Measurements from ENCODE around the gene MASP1. TPM values are rescaled to one million over a fixed set of nuclear protein-coding genes. Genes with fewer than 3 reads are reported as not detected.
A peak's percentile ranks its signal among the peaks of the same experiment; 100 is the strongest.

Gene MASP1
- total and polyA plus RNA-seq, 2 donors (not counting 1 experiment from before 2014, with no cell fraction given) = 145 to 328 TPM

DNA sequence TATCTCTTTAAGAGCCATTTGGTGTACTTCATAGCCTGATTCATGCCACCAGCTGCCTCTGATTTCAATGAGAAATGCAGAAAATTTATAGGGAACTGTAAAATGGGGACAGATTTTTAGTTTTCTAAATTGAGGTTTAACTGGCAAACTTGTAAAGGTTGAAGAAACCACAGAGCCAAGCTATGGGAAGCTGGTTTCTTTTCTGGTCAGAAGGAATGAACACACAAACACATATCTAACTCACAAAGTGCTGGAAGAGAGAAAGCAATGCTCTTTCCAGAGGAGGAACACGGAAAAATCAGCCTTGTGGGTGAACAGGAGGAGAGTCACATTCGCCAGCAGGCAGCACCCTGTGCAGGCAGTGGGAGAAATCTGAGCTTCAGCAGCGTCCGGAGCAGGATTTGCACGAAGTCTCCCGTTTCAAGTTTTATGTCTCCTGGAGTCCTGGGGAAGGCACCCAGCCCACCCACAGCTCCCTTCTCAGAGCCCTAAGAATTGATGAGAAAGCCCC lies 481 bp downstream of the MASP1 start:
- peak overlapping the region; percentile 80 for H3K27ac ChIP-seq (ENCODE audit: insufficient read depth, low read length)
- DNase-seq (ENCODE audit: low read depth in 2 of 2) = peak; percentile 40 to 50
- TF ChIP-seq EZH2 (IDR thresholded peaks at IDR 0.05; ENCODE audit: low read length, missing control alignments) (no peak), CTCF (conservative IDR thresholded peaks at IDR 0.05 in 1 of 2, IDR thresholded peaks at IDR 0.05 in 1 of 2; ENCODE audit: low read depth in 1 of 2, low read length in 2 of 2) (no peak)
- peak overlapping the region; percentile 50 for H3K9ac ChIP-seq (ENCODE audit: insufficient read depth, low read length)
- peaks cover 24% of the 10 kb centered on the region for H3K4me1 ChIP-seq (ENCODE audit: control insufficient read depth, extremely low read depth, insufficient read depth, low read length)
- H3K4me2 ChIP-seq (ENCODE audit: extremely low read depth, insufficient read depth, low read length) = peak overlapping the region; percentile 93
- peaks cover 20% of the 10 kb centered on the region for H3K79me2 ChIP-seq (ENCODE audit: control insufficient read depth, insufficient read depth, low read length)
- no peaks in the 10 kb centered on the region for H3K36me3 ChIP-seq (ENCODE audit: control insufficient read depth, insufficient read depth, low read length)
- no peaks in the 10 kb centered on the region for H3K9me3 ChIP-seq (ENCODE audit: control insufficient read depth, insufficient read depth, low read depth, low read length)
- no peaks in the 10 kb centered on the region for H3K27me3 ChIP-seq (ENCODE audit: control insufficient read depth, insufficient read depth, low read length)
- H4K20me1 ChIP-seq (ENCODE audit: control insufficient read depth, extremely low read depth, insufficient read depth, low read length) = no peaks in the 10 kb centered on the region
- peak overlapping the region; percentile 62 for H2AFZ ChIP-seq (ENCODE audit: low read length)
- peak overlapping the region; percentile 26 to 74 (median 56) for H3K4me3 ChIP-seq (replicated peaks in 1 of 4; ENCODE audit: control extremely low read depth in 1 of 4, insufficient read depth in 1 of 4, low read depth in 3 of 4, low read length in 4 of 4)

DNA sequence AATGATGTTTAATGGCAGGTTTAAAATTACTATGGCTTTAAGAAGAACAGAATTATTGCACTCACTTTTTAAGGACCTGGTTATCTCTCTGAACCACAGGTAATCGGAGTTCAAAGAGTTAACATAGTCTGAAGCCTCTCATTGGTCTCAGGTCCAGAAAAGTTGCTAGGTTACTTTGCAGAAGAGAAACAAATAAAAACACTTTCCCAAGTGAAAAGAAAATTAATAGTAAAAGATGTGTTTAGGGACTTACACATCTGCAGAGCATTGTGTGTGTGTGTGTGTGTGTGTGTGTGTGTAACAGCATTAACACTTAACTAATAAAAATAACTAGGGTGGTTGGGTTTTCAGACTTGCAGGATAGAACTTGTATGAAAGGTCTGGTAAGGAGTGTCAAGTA lies 1.0 kb downstream of the MASP1 start:
- Histone ChIP-seq H3K27ac (ENCODE audit: insufficient read depth, low read length) (peak overlapping the region; percentile 80), H3K9ac (ENCODE audit: insufficient read depth, low read length) (peak overlapping the region; percentile 50), H3K4me3 (replicated peaks in 1 of 4; ENCODE audit: control extremely low read depth in 1 of 4, insufficient read depth in 1 of 4, low read depth in 3 of 4, low read length in 4 of 4) (peak overlapping the region in 3 of 4 experiments; percentile 55 to 74 (median 57)), H3K9me3 (ENCODE audit: control insufficient read depth, insufficient read depth, low read depth, low read length) (no peaks in the 10 kb centered on the region), H3K4me2 (ENCODE audit: extremely low read depth, insufficient read depth, low read length) (peak overlapping the region; percentile 93), H3K4me1 (ENCODE audit: control insufficient read depth, extremely low read depth, insufficient read depth, low read length) (peaks cover 24% of the 10 kb centered on the region), H3K79me2 (ENCODE audit: control insufficient read depth, insufficient read depth, low read length) (peaks cover 20% of the 10 kb centered on the region), H3K27me3 (ENCODE audit: control insufficient read depth, insufficient read depth, low read length) (no peaks in the 10 kb centered on the region), H2AFZ (ENCODE audit: low read length) (no peak overlapping the region), H3K36me3 (ENCODE audit: control insufficient read depth, insufficient read depth, low read length) (no peaks in the 10 kb centered on the region), H4K20me1 (ENCODE audit: control insufficient read depth, extremely low read depth, insufficient read depth, low read length) (no peaks in the 10 kb centered on the region)
- DNase-seq (ENCODE audit: low read depth in 2 of 2) = no peak
- no peak for TF ChIP-seq CTCF (conservative IDR thresholded peaks at IDR 0.05 in 1 of 2, IDR thresholded peaks at IDR 0.05 in 1 of 2; ENCODE audit: low read depth in 1 of 2, low read length in 2 of 2)
- no peak for TF ChIP-seq EZH2 (IDR thresholded peaks at IDR 0.05; ENCODE audit: low read length, missing control alignments)

DNA sequence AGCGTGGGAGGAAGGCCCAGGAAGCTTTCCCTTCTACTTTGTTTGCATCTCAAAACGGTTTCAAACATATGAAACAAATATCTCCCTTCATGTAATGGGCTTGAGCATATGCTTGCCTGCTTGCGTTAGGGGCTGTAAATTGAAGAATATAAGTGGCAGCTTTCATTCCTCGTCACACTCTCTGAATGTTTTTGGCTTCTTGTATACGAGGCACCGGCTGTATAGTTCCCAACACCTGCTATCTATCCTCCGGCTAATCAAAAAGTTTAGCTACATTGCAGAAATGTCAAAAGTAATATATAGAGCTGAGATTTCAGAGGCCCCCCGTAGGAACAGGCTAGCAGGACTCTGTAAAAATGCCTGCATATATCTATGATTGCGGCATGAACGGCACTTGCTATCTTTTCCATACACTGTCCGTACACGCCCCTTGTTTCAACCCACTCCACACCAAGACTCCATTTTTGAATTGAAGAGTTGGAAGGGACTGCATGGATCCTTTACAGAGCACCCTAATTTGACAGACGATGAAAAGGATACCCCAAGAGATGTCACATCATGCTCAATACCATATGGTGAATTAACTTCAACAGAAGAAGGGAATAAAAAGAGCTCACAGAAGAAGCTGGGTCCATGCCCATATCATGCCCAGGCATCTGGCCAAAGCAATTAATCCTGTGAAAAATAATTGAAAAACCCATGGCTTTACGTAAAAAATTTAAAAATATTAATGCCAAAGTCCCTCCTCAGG lies 2.5 kb downstream of the MASP1 start:
- peak overlapping the region; percentile 7 for H2AFZ ChIP-seq (ENCODE audit: low read length)
- peaks cover 3% of the 10 kb centered on the region for H3K36me3 ChIP-seq (ENCODE audit: control insufficient read depth, insufficient read depth, low read length)
- peak overlapping the region; percentile 93 for H3K4me2 ChIP-seq (ENCODE audit: extremely low read depth, insufficient read depth, low read length)
- peak overlapping the region in 1 of 4 experiments; percentile 74 for H3K4me3 ChIP-seq (replicated peaks in 1 of 4; ENCODE audit: control extremely low read depth in 1 of 4, insufficient read depth in 1 of 4, low read depth in 3 of 4, low read length in 4 of 4)
- no peaks in the 10 kb centered on the region for H3K9me3 ChIP-seq (ENCODE audit: control insufficient read depth, insufficient read depth, low read depth, low read length)
- no peaks in the 10 kb centered on the region for H3K27me3 ChIP-seq (ENCODE audit: control insufficient read depth, insufficient read depth, low read length)
- H3K9ac ChIP-seq (ENCODE audit: insufficient read depth, low read length) = no peak overlapping the region
- H3K4me1 ChIP-seq (ENCODE audit: control insufficient read depth, extremely low read depth, insufficient read depth, low read length) = peaks cover 21% of the 10 kb centered on the region
- no peaks in the 10 kb centered on the region for H4K20me1 ChIP-seq (ENCODE audit: control insufficient read depth, extremely low read depth, insufficient read depth, low read length)
- TF ChIP-seq EZH2 (IDR thresholded peaks at IDR 0.05; ENCODE audit: low read length, missing control alignments) (no peak), CTCF (conservative IDR thresholded peaks at IDR 0.05 in 1 of 2, IDR thresholded peaks at IDR 0.05 in 1 of 2; ENCODE audit: low read depth in 1 of 2, low read length in 2 of 2) (no peak)
- no peak overlapping the region for H3K27ac ChIP-seq (ENCODE audit: insufficient read depth, low read length)
- peaks cover 20% of the 10 kb centered on the region for H3K79me2 ChIP-seq (ENCODE audit: control insufficient read depth, insufficient read depth, low read length)
- DNase-seq (ENCODE audit: low read depth in 2 of 2) = no peak

Data from fibroblast of lung (primary cell).